Stimulated activated CD4-positive, alpha-beta T cell treated with anti-CD3 and anti-CD28 coated beads, Interleukin-1b, Interleukin-23, amount 100 ng/mL, for 24 hours (primary cell): ENCODE data around the gene HIVEP3.

Source experiments
- DNase-seq, 4 experiments: peaks; one replicate each; pipeline ENCODE4 v3.0.0-alpha.2; 2020; ENCODE audit warnings: low read depth in 4 of 4, low spot score in 1 of 4

The HIVEP3 gene

DNA sequence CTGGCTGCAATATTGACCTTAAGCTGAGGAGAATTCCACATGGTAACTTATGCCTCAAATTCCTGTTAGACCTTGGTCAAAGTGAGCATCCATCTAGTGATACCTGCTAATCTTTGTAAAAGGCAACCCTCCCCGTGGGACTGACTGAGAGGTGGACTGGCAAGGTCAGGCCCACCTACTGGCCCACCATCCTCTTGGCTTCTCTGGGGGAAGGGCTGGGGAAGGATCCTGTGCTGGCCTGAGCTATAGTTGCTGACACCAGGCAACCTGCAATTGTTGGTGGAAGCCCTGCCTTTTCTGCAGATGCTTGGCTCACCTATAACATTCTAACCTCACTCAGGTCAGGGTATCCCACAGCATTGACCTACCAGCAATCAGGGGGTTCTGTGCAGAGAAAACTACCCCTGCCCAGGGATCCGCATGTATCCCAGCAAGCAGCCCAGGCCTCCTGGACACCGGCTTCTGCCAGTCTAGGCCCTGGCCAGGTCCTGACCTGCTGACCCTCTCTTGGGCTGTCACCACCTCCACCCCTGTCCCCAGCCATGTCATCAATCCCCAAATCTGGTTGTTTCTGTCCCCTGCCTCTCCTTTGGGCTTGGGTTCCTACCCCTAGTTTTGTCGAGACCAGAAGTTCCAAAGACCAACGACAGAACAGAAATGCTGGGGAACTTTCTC, 326.1 kb downstream of the HIVEP3 start:
- DNase-seq = no peak

DNA sequence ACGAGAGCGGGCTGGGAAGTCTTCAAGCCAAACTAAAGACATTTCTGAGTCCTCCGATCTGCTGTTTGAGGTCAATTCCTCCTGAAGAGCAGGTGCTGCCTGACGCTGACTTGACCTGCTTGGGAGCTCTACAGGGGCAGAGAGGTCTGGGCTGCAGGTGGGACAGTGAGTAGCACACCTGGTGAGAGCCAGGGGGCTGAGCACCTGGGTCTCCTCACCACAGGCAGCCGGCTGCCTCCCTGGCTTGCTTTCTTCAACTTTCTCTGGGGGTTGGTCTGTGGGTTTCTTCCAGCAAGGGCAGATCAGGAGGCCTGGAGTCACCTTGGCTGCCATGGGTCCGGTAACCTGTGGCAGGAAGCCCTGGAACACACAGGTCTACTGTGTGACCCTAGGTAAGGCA, 326.8 kb downstream of the HIVEP3 start:
- DNase-seq = no peak

DNA sequence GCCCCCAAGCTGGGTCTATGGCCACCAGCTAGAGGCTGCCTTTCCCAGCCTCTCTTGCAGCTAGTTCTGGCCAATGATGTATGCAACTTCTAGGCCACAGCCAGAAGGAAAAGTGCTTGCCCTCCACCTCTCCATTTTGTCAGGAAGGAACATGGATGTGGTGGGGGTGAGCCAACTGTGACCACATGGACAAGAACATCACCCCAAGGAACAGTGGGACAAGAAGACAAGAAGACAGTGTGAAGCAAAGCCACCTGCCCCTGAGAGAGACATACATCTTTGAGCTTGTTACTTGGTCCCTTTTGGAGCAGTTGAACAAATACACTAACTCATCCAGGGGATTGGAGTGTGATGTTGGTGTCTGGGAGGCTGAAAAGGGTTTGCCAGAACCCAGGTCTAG, 328.4 kb downstream of the HIVEP3 start:
- DNase-seq = no peak

DNA sequence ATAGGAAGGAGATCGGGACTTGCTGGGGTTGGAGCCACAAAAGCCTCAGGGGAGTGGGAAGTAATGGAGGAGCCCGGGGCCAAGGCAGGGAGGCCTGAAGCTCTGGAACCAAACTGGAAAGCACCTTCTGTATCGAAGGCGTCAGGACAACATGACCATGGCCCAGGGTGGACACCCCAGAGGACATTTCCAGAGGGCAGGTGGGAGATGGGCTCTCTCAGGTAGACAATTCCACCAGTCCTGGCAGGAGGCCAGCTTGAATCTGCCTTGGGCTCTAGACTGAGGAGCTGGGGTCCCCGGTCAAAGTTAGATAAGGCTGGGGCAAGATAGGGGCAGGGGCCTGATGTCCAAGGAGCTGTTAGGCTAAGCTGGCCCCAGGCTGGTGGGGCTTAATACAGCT, 329.3 kb downstream of the HIVEP3 start:
- DNase-seq = no peak

DNA sequence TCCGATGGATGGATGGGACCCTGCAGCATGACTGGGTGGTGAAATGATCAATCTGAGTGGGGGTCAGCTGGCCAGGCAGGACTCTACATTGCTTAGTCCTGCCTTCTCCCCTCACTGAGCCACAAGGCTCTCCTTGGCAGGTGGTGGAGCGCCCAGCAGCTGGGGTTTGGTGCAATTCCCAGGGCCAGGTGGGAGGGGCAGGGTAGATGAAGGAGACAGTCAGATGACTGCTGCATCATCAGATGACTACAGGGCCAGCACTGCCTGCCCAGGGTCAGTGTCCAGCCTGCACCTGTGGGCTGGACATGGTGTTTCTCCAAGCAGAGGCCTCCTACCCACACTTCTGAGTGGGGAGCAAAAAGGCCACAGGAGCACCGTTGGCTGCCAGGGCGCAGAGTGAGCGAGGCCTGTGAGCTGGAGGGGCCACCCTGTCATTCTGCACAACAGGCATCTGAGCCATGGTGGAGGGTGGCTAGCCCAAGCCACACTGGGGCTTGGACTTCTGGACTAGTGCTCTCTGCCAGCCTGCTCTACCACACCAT, 330.3 kb downstream of the HIVEP3 start:
- DNase-seq = no peak

DNA sequence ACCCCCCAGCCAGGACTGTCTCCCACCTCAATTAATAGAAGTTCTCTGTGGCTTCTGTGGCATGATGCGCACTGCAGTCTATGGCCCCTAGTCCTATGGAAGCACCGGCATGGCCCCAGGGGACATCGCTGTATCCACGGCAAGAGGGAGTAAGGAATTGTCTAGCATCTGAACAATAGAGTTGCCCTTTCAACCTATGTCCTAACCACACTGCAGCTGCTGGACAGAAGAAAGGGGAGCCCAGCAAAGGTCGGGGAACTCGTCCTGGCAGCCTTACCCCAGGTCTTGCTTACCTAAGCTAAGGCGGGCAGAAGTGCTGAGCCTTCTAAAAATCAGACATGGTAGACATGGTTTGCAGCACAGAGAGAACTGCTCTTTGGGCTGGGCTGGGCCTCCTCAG, 330.9 kb downstream of the HIVEP3 start:
- DNase-seq = no peak

DNA sequence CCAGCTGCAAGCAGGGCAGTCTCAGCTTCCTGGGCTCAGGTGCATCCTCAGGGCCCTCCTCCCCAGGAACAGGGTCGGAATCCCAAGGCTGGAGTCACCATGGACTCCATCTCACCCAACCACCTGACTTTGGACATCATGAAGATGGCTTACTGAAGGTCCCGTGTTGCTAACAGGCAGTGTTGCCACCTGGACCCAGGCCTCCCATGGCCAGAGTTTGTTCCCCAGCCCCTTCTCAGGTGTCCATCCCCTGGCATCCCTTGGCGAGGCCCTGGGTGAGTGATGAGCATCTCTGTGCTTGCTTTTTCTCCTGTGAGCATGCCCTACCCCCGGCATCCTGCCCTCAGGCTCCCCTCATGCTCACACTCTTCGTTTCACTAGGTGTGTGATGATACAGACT, 332.5 kb downstream of the HIVEP3 start:
- no peak for DNase-seq

DNA sequence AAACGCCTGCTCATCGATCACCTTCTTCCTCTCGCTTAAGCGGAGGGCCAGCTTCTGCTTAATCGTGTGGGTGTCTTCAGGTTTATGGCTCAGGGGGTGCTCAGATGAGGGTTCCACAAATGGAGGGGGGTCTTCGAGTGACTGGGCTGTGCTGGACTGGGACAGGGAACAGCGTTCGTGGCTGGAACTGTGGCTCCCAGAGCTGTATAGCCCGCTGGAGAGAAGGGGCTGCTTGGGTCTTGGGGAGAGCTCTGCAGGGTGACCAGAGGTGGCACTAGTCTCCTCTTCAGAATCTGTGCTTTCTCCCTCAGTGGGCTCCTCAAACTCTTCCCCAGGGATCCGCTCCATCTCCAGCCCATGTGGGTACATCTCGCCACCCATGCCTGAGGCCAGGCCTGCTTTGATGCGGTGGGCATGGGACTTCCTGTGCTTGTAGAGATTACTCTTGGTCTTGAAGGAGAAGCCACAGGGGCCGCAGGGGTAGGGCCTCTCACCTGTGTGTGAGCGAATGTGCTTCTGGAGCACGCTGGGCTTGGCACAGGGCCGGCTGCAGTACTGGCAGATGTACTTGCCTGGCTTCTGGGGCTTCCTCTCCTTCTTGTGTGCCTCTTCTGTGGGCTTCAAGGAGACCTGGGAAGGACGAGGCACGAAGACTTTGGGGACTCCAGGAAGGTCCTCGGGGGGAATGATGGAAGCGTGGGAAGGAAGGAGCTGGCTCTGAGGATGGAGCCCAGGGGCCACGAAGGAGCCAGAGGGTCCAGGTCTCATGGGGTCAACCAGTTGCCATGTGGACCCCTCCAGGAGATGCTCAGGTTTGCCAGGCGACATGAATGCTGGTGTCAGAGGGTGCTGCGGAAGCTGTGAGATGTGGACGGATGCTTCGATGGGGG, 334.8 kb downstream of the HIVEP3 start:
- DNase-seq = no peak

DNA sequence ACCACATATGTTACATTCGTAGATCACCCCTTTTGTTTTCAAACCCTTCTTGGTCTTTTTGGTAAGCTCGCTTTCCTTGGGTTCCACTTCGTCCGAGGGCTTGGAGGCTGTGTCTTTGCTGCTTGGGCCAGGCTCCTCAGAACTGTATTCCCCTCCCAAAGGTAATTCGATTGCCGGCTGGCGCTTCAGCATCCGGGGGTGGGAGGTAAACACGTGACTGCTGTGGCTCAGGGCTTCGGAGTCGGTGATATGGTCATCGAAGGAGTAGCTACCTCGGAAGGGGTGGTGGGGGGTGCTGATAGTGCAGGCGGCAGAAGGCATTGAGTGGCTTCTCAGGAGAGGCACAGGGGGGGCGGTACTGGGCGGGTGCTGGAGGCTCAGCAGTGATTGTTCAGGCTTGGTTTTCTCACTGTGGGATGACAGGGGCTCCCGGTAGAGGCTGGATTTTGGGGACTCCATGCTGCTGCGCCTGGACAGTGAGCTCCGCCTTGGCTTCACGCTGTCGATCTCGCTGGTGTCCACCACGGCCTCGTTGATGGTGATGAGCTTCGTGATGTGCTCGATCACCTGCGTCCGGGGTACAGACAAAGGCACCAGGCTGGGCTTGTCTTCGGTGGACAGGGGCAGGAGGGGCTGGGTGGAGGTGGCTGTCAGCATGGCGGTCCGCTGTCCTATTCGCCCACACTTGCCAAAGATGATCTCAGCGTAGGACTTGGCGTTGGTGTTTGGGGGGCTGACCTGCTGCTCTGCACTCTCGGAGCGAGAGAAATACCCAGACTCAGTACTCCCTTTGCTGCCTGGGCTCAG, 335.7 kb downstream of the HIVEP3 start:
- DNase-seq = no peak

DNA sequence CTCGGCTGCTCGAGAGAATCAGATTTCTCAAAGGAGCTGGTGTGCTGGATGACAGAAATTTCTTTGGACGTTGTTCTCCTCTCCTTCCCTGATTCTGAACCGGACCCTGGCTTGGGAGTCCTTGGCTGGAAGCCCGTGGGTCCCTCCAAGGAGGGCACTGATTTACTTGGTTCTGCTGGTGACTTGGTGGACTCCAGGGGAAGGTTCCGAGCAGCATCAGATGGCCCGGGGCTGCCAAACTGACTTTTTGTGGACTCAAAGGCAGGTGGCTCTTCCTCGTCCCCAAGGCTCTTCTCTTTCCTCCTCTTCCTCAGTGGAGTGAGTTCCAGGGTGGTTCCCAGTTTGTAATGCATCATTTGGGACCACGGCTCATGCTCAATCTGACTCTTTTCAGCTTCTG, 336.4 kb downstream of the HIVEP3 start:
- DNase-seq = no peak

DNA sequence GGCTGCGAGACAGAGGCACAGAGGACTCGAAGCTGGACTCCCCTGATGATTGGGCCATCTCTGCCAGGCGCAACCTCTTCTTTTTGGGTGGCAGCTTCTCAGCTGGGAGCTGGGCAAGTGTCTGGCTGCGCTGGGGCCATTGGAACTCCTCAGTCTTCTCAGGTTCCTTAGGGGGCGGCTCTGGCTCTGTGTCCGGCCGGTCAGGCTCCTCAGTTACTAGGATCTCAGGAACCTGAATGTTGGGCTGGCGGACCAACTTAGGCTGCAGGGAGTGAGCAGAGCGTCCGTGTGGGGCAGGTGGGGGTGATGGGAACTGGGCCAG, 336.8 kb downstream of the HIVEP3 start:
- DNase-seq = no peak

DNA sequence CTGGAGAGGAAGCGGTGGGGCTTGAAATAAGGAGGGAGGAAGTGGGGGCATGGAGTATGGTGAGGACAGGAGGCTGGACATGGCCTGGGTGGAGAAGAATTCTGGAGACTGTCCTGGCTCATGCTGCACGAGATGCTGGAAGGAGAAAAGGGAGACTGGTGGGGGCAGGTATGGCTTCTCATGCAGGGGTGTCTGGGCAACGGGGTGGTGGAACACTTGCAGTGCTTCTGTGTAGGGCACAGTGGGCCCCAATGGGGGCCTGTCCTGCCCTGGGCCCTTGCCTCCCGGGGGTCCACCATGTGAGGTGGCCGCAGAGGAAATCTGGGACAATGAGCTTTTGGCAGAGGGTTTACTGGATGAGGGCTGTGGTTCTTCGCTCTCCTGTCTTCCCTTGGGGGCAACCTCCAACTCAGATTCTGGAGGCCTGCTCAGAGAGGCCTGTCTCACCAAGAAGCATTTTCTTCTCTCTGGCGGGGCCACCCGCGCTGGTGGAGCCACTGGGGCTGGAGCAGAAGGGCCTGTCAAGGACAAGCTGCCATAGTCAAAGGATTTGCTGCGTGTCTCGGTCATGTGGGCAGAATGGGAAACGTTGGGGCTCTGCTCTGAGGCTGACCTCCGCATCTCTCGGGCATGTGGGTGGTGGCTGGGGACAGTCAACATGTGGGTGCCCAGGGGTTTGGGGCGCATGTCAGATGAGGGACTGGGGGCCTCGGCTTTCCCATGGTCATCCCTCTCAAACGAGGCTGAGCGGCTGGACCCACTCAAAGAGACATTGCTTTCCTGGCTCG, 337.3 kb downstream of the HIVEP3 start:
- no peak for DNase-seq

DNA sequence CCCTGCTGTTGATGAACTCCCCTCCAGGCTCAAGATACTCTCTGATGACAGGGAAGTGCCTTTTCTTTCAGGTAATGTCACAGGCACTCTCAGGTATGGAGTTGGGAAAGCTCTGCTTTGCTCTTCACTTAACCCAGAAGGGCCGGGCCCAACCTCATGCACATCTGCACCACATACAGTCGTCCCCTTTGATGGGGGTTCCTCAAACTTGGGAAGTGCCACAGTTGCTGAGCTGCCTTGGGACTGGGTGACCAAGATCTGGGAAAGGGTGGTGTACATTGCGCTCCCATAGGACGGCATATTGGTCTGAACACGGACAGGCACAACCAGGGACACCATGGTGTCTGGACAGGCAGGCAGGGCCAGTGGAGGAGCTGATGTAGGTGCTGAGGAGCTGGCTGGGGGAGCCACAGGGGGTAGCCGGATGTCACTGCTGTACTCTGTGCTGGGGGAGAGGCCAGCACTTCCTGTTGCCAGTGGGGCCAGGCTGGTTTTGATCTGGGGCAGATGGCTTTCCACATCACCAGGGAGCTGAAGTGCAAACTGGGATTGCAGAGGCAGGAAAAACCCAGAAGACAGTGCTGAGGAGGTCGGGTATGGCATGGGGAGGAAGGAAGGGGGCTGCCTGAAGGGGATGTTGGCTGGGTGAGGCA, 338.1 kb downstream of the HIVEP3 start:
- no peak for DNase-seq

DNA sequence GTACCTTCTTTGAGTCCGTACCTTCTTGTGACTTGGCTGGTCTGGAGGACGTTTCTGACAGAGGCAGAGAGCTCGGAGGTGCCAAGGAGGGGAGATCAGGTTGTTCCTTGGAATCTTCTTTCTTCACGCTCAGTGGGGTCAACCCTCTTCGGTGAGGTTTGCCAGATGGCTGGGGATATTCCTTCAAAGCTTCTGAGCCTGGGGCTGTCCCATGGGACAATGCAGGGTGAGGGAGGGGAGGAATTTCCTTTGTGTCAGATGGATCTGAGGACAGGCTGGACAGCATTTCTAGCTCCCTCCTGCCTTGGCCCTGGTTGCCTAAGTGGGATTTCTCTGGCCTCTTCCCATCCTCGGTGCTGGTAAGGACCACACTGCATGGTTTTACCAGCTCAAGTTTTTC, 338.7 kb downstream of the HIVEP3 start:
- DNase-seq = no peak

DNA sequence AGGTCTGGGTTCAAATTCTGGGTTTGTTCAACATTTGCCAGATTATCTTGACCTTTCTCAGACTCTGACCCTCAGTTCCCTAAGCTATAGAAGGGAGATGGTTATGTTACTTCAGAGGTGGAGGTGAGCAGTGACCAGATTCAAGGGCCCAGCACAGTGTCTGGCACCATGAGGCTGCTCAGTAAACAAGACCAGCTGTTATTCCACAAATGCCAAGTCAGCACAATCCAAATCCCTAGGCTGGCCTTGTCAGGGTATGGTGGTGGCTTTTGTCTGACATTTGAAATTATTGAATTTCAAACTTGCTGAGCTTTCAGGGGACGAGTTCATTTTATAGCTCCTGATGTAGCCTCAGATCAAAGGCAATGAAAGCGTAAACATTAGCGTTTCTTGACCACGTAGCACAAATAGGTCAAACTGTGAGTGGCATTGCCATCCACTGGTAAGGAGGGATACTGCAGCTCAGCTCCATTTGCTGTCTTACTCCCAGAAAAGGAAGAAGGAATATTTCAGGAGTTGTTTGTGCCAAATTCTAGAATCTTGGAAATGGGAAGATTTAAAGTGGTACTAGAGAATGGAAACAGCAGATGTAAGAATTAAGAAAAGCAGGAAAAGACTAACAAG, 339.9 kb downstream of the HIVEP3 start:
- no peak for DNase-seq

DNA sequence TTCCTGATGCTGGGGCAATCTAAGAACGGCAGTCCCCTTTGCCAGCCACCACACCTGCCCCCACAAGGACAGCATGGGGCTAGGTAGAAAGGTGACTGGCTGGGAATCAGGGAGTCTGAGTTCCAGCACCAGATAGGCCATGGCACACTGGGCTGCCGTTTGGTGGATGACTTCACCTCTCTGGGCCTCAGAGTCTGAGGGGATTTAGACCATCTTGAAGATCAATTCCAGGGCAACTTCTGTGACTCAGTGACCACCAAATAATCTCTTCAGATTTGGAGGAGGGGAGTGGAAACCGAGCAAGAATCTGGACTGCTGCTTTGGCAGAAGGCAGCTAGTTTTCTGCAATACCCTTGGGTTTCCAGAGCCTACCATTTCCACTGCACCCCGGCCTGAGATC, 342.1 kb downstream of the HIVEP3 start:
- DNase-seq = no peak

DNA sequence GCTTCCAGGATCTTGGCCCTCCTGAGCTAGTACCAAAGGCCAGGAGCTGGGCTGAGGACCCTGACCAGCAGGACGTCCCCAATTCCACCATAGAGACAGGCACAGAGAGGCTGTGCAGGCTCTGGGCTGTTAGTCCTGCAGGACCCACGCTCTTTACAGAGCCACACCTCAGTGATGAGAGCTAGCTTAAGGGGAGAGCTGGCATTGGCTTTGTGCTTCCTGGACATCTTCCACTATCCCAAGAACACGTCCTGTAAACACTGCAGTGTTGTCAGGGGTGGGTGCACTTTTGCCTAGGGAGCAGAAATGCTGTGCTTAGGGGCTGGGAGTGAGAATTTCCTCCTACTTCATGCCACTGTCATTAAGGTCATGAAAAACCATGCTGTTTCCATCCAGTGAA, 342.5 kb downstream of the HIVEP3 start:
- no peak for DNase-seq

DNA sequence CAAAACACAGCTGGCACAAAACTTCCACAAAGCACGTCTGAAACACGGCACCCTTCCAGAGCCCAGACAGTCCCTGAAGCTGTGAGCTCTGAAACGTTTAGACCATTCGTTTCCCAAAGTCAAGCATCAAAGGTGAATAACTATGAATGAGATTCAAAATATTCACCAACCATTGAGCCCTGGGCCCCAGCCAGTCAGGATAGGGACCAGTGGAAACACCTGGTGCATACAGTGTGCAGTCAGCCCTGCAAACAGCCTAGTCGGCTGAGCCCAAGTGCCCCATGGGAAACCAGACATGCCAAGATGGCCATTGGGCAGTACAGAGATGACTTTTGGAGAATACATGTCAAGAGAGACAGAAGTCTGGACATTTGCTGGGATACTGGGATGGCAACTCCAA, 343.9 kb downstream of the HIVEP3 start:
- no peak for DNase-seq

DNA sequence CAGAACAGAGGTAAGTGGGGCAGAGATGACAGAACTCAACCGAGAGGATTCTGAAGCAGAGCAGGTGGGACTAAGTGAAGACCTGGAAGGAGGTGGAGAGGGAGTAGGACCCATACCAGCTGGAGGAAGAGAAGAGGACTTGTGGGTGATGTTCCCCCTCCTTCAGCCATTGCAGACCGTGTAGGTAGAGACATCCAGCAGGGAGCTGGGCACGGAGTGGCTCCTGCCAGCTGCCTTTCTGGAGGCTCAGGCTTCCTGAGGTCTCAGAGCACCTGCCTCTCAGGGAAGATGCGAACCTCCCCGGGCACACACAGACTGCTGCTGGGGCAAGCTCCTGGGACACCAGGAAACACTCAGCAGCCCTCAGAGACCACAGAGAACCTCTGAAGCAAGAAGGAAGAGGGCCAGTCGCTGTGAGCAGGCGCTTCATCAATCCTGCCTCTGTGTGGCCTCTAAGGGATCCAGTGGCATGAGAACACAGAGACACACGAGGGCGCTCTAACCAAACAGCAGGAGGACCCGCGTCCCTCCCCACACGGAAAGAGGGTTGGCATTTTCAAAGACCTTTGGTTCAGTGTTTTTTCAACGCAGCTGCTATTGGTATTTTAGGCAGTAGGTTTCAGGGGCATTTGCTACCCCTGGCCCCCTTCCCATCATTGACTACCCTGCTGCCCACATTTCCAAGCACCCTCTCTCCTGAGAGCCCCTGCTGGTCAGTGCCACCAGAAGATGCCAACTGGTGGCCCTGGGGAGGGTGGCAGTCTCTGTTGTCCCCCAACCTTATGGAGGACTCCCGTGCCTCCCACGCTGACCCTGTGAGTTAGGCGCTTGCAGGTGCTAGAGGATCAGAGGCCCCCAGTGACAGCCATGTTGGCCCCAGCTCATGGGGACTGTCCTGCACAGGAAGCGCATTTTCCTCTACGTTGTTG, 344.7 kb downstream of the HIVEP3 start:
- DNase-seq = peak; percentile 61 to 69 (median 66)
